HepG2 (cell line): ENCODE results near the gene ZNF142.

ENCODE experiments used
- ATF3 ChIP-seq: sonication (generic); formaldehyde crosslinking; IDR thresholded peaks from 2 replicates; pipeline ENCODE4 v1.4.0; 2020; ENCODE audit warnings: missing genetic modification reagents
- CTCF ChIP-seq: sonication (generic); formaldehyde crosslinking; IDR thresholded peaks from 2 replicates; pipeline ENCODE4 v1.5.0; 2020; ENCODE audit warnings: mild to moderate bottlenecking, missing genetic modification reagents, moderate library complexity
- PRMT3 ChIP-seq: sonication (generic); formaldehyde crosslinking; IDR thresholded peaks from 2 replicates; pipeline ENCODE4 v1.8.1; 2022; ENCODE audit warnings: low read depth, mild to moderate bottlenecking, moderate library complexity, missing genetic modification reagents, borderline replicate concordance
- RAD21 ChIP-seq: fragments of 450-650 bp; formaldehyde crosslinking; IDR thresholded peaks from 2 replicates; pipeline ENCODE4 v1.5.0; 2020; ENCODE audit warnings: mild to moderate bottlenecking
- RORA ChIP-seq: sonication (generic); formaldehyde crosslinking; IDR thresholded peaks from 2 replicates; pipeline ENCODE4 v1.5.0; 2020; ENCODE audit warnings: mild to moderate bottlenecking, missing genetic modification reagents, moderate library complexity
- TCF12 ChIP-seq, 2 experiments: fragments of 450-650 bp in 1 of 2; sonication (generic) in 1 of 2; formaldehyde crosslinking in 1 of 2; IDR thresholded peaks; 2 replicates each; pipeline versions ENCODE4 v1.6.1 to v1.8.0; 2017 to 2022; ENCODE audit warnings: antibody characterized with exemption in 1 of 2, mild to moderate bottlenecking in 1 of 2, missing genetic modification reagents in 1 of 2, moderate library complexity in 1 of 2
- ZBTB1 ChIP-seq: sonication (generic); formaldehyde crosslinking; IDR thresholded peaks from 2 replicates; pipeline ENCODE4 v1.4.0; 2020; ENCODE audit warnings: missing genetic modification reagents, borderline replicate concordance
- ZNF609 ChIP-seq: sonication (generic); formaldehyde crosslinking; IDR thresholded peaks from 2 replicates; pipeline ENCODE4 v1.4.0; 2020; ENCODE audit warnings: mild to moderate bottlenecking, missing genetic modification reagents, borderline replicate concordance
- TF ChIP-seq, protein P1 (sequence below), 2 experiments: sonication (generic) in 1 of 2; formaldehyde crosslinking in 1 of 2; IDR thresholded peaks; 2 replicates each; pipeline versions ENCODE4 v1.4.0 to v1.6.1; 2016 to 2020; ENCODE audit warnings: borderline replicate concordance in 1 of 2, low read depth in 1 of 2, mild to moderate bottlenecking in 1 of 2, missing genetic modification reagents in 1 of 2

DNA sequence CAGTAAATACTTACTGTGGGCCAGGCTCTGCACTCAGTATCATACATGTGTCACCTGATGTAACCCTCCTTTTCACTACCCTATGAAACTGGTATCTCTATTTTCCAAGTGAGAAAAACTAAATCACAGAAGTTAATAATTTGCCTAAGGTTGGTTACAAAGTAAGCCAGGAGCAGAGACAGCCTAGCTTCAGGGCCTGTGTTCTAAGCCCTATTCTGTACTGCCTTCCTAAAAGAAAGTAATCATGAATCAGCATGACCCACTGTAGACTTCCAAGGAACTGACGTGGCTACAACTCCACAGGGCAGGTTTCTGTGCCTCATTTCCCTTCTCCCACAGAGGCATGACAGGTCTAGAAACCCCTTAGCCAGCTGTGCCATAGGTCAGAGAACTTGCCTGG lies 14.3 kb downstream of the ZNF142 start:
- TF ChIP-seq, protein P1, sequence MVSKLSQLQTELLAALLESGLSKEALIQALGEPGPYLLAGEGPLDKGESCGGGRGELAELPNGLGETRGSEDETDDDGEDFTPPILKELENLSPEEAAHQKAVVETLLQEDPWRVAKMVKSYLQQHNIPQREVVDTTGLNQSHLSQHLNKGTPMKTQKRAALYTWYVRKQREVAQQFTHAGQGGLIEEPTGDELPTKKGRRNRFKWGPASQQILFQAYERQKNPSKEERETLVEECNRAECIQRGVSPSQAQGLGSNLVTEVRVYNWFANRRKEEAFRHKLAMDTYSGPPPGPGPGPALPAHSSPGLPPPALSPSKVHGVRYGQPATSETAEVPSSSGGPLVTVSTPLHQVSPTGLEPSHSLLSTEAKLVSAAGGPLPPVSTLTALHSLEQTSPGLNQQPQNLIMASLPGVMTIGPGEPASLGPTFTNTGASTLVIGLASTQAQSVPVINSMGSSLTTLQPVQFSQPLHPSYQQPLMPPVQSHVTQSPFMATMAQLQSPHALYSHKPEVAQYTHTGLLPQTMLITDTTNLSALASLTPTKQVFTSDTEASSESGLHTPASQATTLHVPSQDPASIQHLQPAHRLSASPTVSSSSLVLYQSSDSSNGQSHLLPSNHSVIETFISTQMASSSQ (IDR thresholded peaks at IDR 0.05; ENCODE audit: low read depth): no peak
- TF ChIP-seq, protein P1 (CRISPR knock-in tag; IDR thresholded peaks at IDR 0.05; ENCODE audit: borderline replicate concordance): no peak
- TF ChIP-seq RAD21 (CRISPR knock-in tag): no peak
- TF ChIP-seq ZNF609: no peak
- TF ChIP-seq ATF3: no peak
- no peak for TF ChIP-seq TCF12 (IDR thresholded peaks at IDR 0.05)
- TF ChIP-seq TCF12 (CRISPR knock-in tag; IDR thresholded peaks at IDR 0.05): no peak
- no peak for TF ChIP-seq RORA (CRISPR knock-in tag)
- no peak for TF ChIP-seq CTCF (CRISPR knock-in tag)
- TF ChIP-seq ZBTB1 (CRISPR knock-in tag): no peak
- no peak for TF ChIP-seq PRMT3 (CRISPR knock-in tag)
